ENCODE results near the gene PPFIBP1. TPM values are rescaled to one million over a fixed set of nuclear protein-coding genes. Genes with fewer than 3 reads are reported as not detected.

PPFIBP1 gene
- total and polyA plus RNA-seq, 9 of the 15 experiments (the other 6 are each of a cell fraction or from before 2014, with no cell fraction given) = 0.46 to 3.5 (median 1.8) TPM

- H3K4me2 ChIP-seq (ENCODE audit: insufficient read depth, low read length) = no peak overlapping the region
- peaks cover 0 to 12% of the 10 kb centered on the region in 2 experiments; a peak in 3 of 5 replicates for H3K27me3 ChIP-seq (ENCODE audit: control insufficient read depth in 2 of 2, insufficient read depth in 2 of 2, low read length in 2 of 2)
- H3K4me3 ChIP-seq = no peak overlapping the region
- DNase-seq (ENCODE audit: extremely low read depth in 1 of 4, low spot score in 3 of 4) (no peak), FAIRE-seq (no peak), ATAC-seq (no peak)
- BruUV-seq (replicated peaks) = no TSS peak
- TF ChIP-seq ZNF316 (IDR thresholded peaks at IDR 0.05) (peak; percentile 28; the same call in 1 of the 2 replicates), ZBTB1 (CRISPR knock-in tag; IDR thresholded peaks at IDR 0.05; ENCODE audit: borderline replicate concordance, low read depth) (no peak), IRF2 (CRISPR knock-in tag; IDR thresholded peaks at IDR 0.05) (no peak)
- CTCF ChIA-PET (ENCODE audit: low intra/inter-chr PET ratio) = no interaction called here
- WGBS (ENCODE audit: insufficient coverage, low coverage, missing lambda C conversion rate) = 2% methylated on average over 3 of the region's 3 CpGs
- POLR2A ChIA-PET = no interaction called here
- H3K4me1 ChIP-seq (replicated peaks in 1 of 2; ENCODE audit: control insufficient read depth in 2 of 2, insufficient read depth in 2 of 2, low read length in 2 of 2) = no peaks in the 10 kb centered on the region
- no peaks in the 10 kb centered on the region for H4K20me1 ChIP-seq (replicated peaks; ENCODE audit: control insufficient read depth, insufficient read depth, low read length)
- in situ Hi-C loops (cut with MboI) (no loop called here), intact Hi-C loops (cut with micrococcal nuclease) (no loop called here)
- H3K36me3 ChIP-seq (ENCODE audit: control insufficient read depth, insufficient read depth, low read length) = no peaks in the 10 kb centered on the region
- no peak overlapping the region for H2AFZ ChIP-seq (ENCODE audit: low read depth, low read length)
- H3K9me3 ChIP-seq (replicated peaks; ENCODE audit: control insufficient read depth, insufficient read depth, low read depth, low read length) = no peaks in the 10 kb centered on the region
- H3K9me1 ChIP-seq (ENCODE audit: control insufficient read depth, insufficient read depth, low read length) = no peaks in the 10 kb centered on the region
- no peak overlapping the region for H3K9ac ChIP-seq (ENCODE audit: insufficient read depth in 1 of 2, low read depth in 2 of 2, low read length in 2 of 2)
- no peak overlapping the region for H3K27ac ChIP-seq (ENCODE audit: extremely low read depth, low read depth, low read length)
- H3K79me2 ChIP-seq (ENCODE audit: control insufficient read depth, insufficient read depth, low read length) = no peaks in the 10 kb centered on the region
Observed at GRCh38 chr12:27665704-27666103, 141.7 kb downstream of the PPFIBP1 start.

GRCh38 chr12:27666510-27666909, 142.5 kb downstream of the PPFIBP1 start:
- FAIRE-seq (no peak), ATAC-seq (no peak)
- in situ Hi-C loops (cut with MboI) = no loop called here
- TF ChIP-seq ZKSCAN8 (CRISPR knock-in tag; IDR thresholded peaks at IDR 0.05) = no peak
- no peak for TF ChIP-seq ZNF707 (CRISPR knock-in tag; conservative IDR thresholded peaks at IDR 0.05)
- TF ChIP-seq HMGN3 (IDR thresholded peaks at IDR 0.05; ENCODE audit: borderline replicate concordance, extremely low read depth, insufficient read length, low read depth, low read length) = no peak
- TF ChIP-seq RNF2 (IDR thresholded peaks at IDR 0.05) = no peak
- TF ChIP-seq NFIC (IDR thresholded peaks at IDR 0.05) = no peak
- TF ChIP-seq, protein P1, sequence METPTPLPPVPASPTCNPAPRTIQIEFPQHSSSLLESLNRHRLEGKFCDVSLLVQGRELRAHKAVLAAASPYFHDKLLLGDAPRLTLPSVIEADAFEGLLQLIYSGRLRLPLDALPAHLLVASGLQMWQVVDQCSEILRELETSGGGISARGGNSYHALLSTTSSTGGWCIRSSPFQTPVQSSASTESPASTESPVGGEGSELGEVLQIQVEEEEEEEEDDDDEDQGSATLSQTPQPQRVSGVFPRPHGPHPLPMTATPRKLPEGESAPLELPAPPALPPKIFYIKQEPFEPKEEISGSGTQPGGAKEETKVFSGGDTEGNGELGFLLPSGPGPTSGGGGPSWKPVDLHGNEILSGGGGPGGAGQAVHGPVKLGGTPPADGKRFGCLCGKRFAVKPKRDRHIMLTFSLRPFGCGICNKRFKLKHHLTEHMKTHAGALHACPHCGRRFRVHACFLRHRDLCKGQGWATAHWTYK (CRISPR knock-in tag; IDR thresholded peaks at IDR 0.05) = no peak
- TF ChIP-seq, protein P2, sequence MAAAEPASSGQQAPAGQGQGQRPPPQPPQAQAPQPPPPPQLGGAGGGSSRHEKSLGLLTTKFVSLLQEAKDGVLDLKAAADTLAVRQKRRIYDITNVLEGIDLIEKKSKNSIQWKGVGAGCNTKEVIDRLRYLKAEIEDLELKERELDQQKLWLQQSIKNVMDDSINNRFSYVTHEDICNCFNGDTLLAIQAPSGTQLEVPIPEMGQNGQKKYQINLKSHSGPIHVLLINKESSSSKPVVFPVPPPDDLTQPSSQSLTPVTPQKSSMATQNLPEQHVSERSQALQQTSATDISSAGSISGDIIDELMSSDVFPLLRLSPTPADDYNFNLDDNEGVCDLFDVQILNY (CRISPR knock-in tag; IDR thresholded peaks at IDR 0.05) = no peak
- no peak for TF ChIP-seq PRDM10 (IDR thresholded peaks at IDR 0.05; ENCODE audit: partially characterized antibody)

More at GRCh38 chr12:27666510-27666909, 142.5 kb downstream of the PPFIBP1 start:
- CTCF ChIA-PET (ENCODE audit: low intra/inter-chr PET ratio) = no interaction called here
- Histone ChIP-seq H3K79me2 (ENCODE audit: control insufficient read depth, insufficient read depth, low read length) (no peaks in the 10 kb centered on the region), H2AFZ (ENCODE audit: low read depth, low read length) (no peak overlapping the region), H3K9me1 (ENCODE audit: control insufficient read depth, insufficient read depth, low read length) (no peaks in the 10 kb centered on the region), H3K27me3 (ENCODE audit: control insufficient read depth in 2 of 2, insufficient read depth in 2 of 2, low read length in 2 of 2) (peaks cover 0 to 13% of the 10 kb centered on the region in 2 experiments; a peak in 2 of 5 replicates), H3K4me3 (no peak overlapping the region), H4K20me1 (replicated peaks; ENCODE audit: control insufficient read depth, insufficient read depth, low read length) (no peaks in the 10 kb centered on the region), H3K4me1 (replicated peaks in 1 of 2; ENCODE audit: control insufficient read depth in 2 of 2, insufficient read depth in 2 of 2, low read length in 2 of 2) (no peaks in the 10 kb centered on the region), H3K9me3 (replicated peaks; ENCODE audit: control insufficient read depth, insufficient read depth, low read depth, low read length) (no peaks in the 10 kb centered on the region), H3K27ac (ENCODE audit: extremely low read depth, low read depth, low read length) (no peak overlapping the region), H3K36me3 (ENCODE audit: control insufficient read depth, insufficient read depth, low read length) (no peaks in the 10 kb centered on the region), H3K4me2 (ENCODE audit: insufficient read depth, low read length) (no peak overlapping the region), H3K9ac (ENCODE audit: insufficient read depth in 1 of 2, low read depth in 2 of 2, low read length in 2 of 2) (no peak overlapping the region)
- no peak for DNase-seq (ENCODE audit: extremely low read depth in 1 of 4, low spot score in 3 of 4)
- WGBS (ENCODE audit: insufficient coverage, low coverage, missing lambda C conversion rate) = 4% methylated on average over 3 of the region's 3 CpGs
- no TSS peak for BruUV-seq (replicated peaks)
- POLR2A ChIA-PET = no interaction called here
- intact Hi-C loops (cut with micrococcal nuclease) = no loop called here

Data from K562 (cell line).